ENCODE data around the gene CPN2.

Gene CPN2

GRCh38 chr3:194298331-194299227, 52.5 kb downstream of the CPN2 start:
- Histone ChIP-seq H3K4me2 (ENCODE audit: low read depth, low read length, poor library complexity, severe bottlenecking) (no peak overlapping the region), H2AFZ (ENCODE audit: low read depth, low read length, severe bottlenecking) (no peak overlapping the region), H4K20me1 (ENCODE audit: low read depth, low read length) (no peaks in the 10 kb centered on the region), H3K9me3 (ENCODE audit: insufficient read depth, low read length) (no peaks in the 10 kb centered on the region), H3F3A (ENCODE audit: insufficient read depth) (no peaks in the 10 kb centered on the region), H3K36me3 (ENCODE audit: low read length) (no peaks in the 10 kb centered on the region), H3K27ac (ENCODE audit: low read depth, low read length) (no peak overlapping the region), H3K9me2 (replicated peaks; ENCODE audit: insufficient read depth, low read length) (no peaks in the 10 kb centered on the region), H3K4me3 (ENCODE audit: insufficient read depth, low read length, poor library complexity, severe bottlenecking) (no peak overlapping the region), H3K79me2 (ENCODE audit: insufficient read depth, low read length) (no peaks in the 10 kb centered on the region), H3K9ac (ENCODE audit: low read length) (no peak overlapping the region), H3K27me3 (ENCODE audit: low read length) (no peaks in the 10 kb centered on the region)
- TF ChIP-seq, protein P1, sequence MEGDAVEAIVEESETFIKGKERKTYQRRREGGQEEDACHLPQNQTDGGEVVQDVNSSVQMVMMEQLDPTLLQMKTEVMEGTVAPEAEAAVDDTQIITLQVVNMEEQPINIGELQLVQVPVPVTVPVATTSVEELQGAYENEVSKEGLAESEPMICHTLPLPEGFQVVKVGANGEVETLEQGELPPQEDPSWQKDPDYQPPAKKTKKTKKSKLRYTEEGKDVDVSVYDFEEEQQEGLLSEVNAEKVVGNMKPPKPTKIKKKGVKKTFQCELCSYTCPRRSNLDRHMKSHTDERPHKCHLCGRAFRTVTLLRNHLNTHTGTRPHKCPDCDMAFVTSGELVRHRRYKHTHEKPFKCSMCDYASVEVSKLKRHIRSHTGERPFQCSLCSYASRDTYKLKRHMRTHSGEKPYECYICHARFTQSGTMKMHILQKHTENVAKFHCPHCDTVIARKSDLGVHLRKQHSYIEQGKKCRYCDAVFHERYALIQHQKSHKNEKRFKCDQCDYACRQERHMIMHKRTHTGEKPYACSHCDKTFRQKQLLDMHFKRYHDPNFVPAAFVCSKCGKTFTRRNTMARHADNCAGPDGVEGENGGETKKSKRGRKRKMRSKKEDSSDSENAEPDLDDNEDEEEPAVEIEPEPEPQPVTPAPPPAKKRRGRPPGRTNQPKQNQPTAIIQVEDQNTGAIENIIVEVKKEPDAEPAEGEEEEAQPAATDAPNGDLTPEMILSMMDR (IDR thresholded peaks at IDR 0.05; ENCODE audit: insufficient read depth, low read length, poor library complexity, severe bottlenecking): no peak
- TF ChIP-seq EZH2phosphoT487 (conservative IDR thresholded peaks at IDR 0.05; ENCODE audit: low read length): no peak

GRCh38 chr3:194296454-194297263, 54.5 kb downstream of the CPN2 start:
- Histone ChIP-seq H2AFZ (ENCODE audit: low read depth, low read length, severe bottlenecking) (no peak overlapping the region), H3F3A (ENCODE audit: insufficient read depth) (no peaks in the 10 kb centered on the region), H3K79me2 (ENCODE audit: insufficient read depth, low read length) (no peaks in the 10 kb centered on the region), H3K27ac (ENCODE audit: low read depth, low read length) (no peak overlapping the region), H3K9ac (ENCODE audit: low read length) (no peak overlapping the region), H4K20me1 (ENCODE audit: low read depth, low read length) (no peaks in the 10 kb centered on the region), H3K27me3 (ENCODE audit: low read length) (no peaks in the 10 kb centered on the region), H3K4me2 (ENCODE audit: low read depth, low read length, poor library complexity, severe bottlenecking) (no peak overlapping the region), H3K9me3 (ENCODE audit: insufficient read depth, low read length) (no peaks in the 10 kb centered on the region), H3K9me2 (replicated peaks; ENCODE audit: insufficient read depth, low read length) (no peaks in the 10 kb centered on the region), H3K4me3 (ENCODE audit: insufficient read depth, low read length, poor library complexity, severe bottlenecking) (no peak overlapping the region), H3K36me3 (ENCODE audit: low read length) (no peaks in the 10 kb centered on the region)
- TF ChIP-seq, protein P1 (IDR thresholded peaks at IDR 0.05; ENCODE audit: insufficient read depth, low read length, poor library complexity, severe bottlenecking): no peak
- no peak for TF ChIP-seq EZH2phosphoT487 (conservative IDR thresholded peaks at IDR 0.05; ENCODE audit: low read length)

- no peak overlapping the region for H2AFZ ChIP-seq (ENCODE audit: low read depth, low read length, severe bottlenecking)
- H3K9me3 ChIP-seq (ENCODE audit: insufficient read depth, low read length): no peaks in the 10 kb centered on the region
- H3K4me3 ChIP-seq (ENCODE audit: insufficient read depth, low read length, poor library complexity, severe bottlenecking): no peak overlapping the region
- H3F3A ChIP-seq (ENCODE audit: insufficient read depth): no peaks in the 10 kb centered on the region
- no peak overlapping the region for H3K9ac ChIP-seq (ENCODE audit: low read length)
- no peaks in the 10 kb centered on the region for H3K36me3 ChIP-seq (ENCODE audit: low read length)
- H3K27ac ChIP-seq (ENCODE audit: low read depth, low read length): no peak overlapping the region
- no peak overlapping the region for H3K4me2 ChIP-seq (ENCODE audit: low read depth, low read length, poor library complexity, severe bottlenecking)
- H3K27me3 ChIP-seq (ENCODE audit: low read length): no peaks in the 10 kb centered on the region
- no peaks in the 10 kb centered on the region for H3K79me2 ChIP-seq (ENCODE audit: insufficient read depth, low read length)
- no peaks in the 10 kb centered on the region for H4K20me1 ChIP-seq (ENCODE audit: low read depth, low read length)
- H3K9me2 ChIP-seq (replicated peaks; ENCODE audit: insufficient read depth, low read length): no peaks in the 10 kb centered on the region
- TF ChIP-seq EZH2phosphoT487 (conservative IDR thresholded peaks at IDR 0.05; ENCODE audit: low read length): no peak
- TF ChIP-seq, protein P1 (IDR thresholded peaks at IDR 0.05; ENCODE audit: insufficient read depth, low read length, poor library complexity, severe bottlenecking): no peak
These were observed 56.3 kb downstream of the CPN2 start for GRCh38 chr3:194294895-194295214.
